IPS-NIHi7 (cell line): Measurements from ENCODE around the gene GSE1.

Source experiments
- DNase-seq: peaks from one replicate; pipeline ENCODE4 v3.0.0; 2012; ENCODE audit warnings: mixed read lengths; ENCODE audit errors: extremely low spot score

The GSE1 gene

GRCh38 chr16:85631802-85632393 is 18.8 kb downstream of the GSE1 start:
- no peak for DNase-seq

- no peak for DNase-seq
These were observed 19.8 kb downstream of the GSE1 start for GRCh38 chr16:85632709-85633437.

- DNase-seq, result no peak
These were observed 20.3 kb downstream of the GSE1 start for GRCh38 chr16:85633438-85633743.

- no peak for DNase-seq
These were observed 20.8 kb downstream of the GSE1 start for GRCh38 chr16:85633888-85634287.

- no peak for DNase-seq
These were observed 21.8 kb downstream of the GSE1 start for GRCh38 chr16:85634747-85635544.

GRCh38 chr16:85635545-85636140 is 22.5 kb downstream of the GSE1 start:
- DNase-seq, result no peak

GRCh38 chr16:85636234-85636812 is 23.2 kb downstream of the GSE1 start:
- no peak for DNase-seq

- DNase-seq, result no peak
These were observed 24.1 kb downstream of the GSE1 start for GRCh38 chr16:85637061-85637807.

- no peak for DNase-seq
These were observed 24.9 kb downstream of the GSE1 start for GRCh38 chr16:85637808-85638647.

- no peak for DNase-seq
These were observed 25.7 kb downstream of the GSE1 start for GRCh38 chr16:85638695-85639409.

- no peak for DNase-seq
These were observed 26.6 kb downstream of the GSE1 start for GRCh38 chr16:85639529-85640253.

GRCh38 chr16:85640254-85640558 is 27.1 kb downstream of the GSE1 start:
- no peak for DNase-seq

GRCh38 chr16:85640585-85640984 is 27.5 kb downstream of the GSE1 start:
- DNase-seq, result no peak

- no peak for DNase-seq
These were observed 28.2 kb downstream of the GSE1 start for GRCh38 chr16:85641305-85641704.

GRCh38 chr16:85641776-85642176 is 28.7 kb downstream of the GSE1 start:
- no peak for DNase-seq

- no peak for DNase-seq
These were observed 29.7 kb downstream of the GSE1 start for GRCh38 chr16:85642762-85643358.

- DNase-seq, result no peak
These were observed 30.5 kb downstream of the GSE1 start for GRCh38 chr16:85643631-85644030.

- no peak for DNase-seq
These were observed 31.1 kb downstream of the GSE1 start for GRCh38 chr16:85644093-85644712.
